DND-41 (cell line): ENCODE data around the gene CPED1.

Experiments
- CTCF ChIP-seq: IDR thresholded peaks from 2 replicates; pipeline ENCODE4 v1.5.1; 2012; ENCODE audit warnings: borderline replicate concordance, low read length, moderate library complexity, mild to moderate bottlenecking; ENCODE audit not compliant: poor library complexity, severe bottlenecking; ENCODE audit errors: extremely low read depth
- EZH2 ChIP-seq: IDR thresholded peaks from 3 replicates; pipeline ENCODE4 v1.6.1; 2012; ENCODE audit warnings: borderline replicate concordance, low read depth, mild to moderate bottlenecking, moderate library complexity, low read length, inconsistent platforms; ENCODE audit not compliant: severe bottlenecking

GRCh38 chr7:120949393-120949911, 39.1 kb upstream of the CPED1 start:
- no peak for TF ChIP-seq CTCF
- no peak for TF ChIP-seq EZH2
